HepG2 (cell line): ENCODE measurements around the gene FAM181A. TPM values are rescaled to one million over a fixed set of nuclear protein-coding genes. Genes with fewer than 3 reads are reported as not detected.

Experiments used
- ATAC-seq: fragments of 200-7000 bp; cut with Tn5 transposase; 3 replicates; pipeline ENCODE4 v1.9.1; 2020; ENCODE audit warnings: mild to moderate bottlenecking, moderate library complexity
- BruUV-seq: library from RNA; stranded (reverse); fragments of 400-500 nt; replicated peaks from 2 replicates; lab custom pipeline; 2021; lab: Mats Ljungman, UMichigan
- CTCF ChIA-PET: fragments of 300-600 bp; formaldehyde crosslinking; extraction: SDS; loops from one replicate; lab custom pipeline; 2021; ENCODE audit warnings: low total read pairs, inconsistent platforms, low intra/inter-chr PET ratio; lab: Yijun Ruan, JAX
- POLR2A ChIA-PET: fragments of 350-600 bp; sonication (Branson Sonifier 250); formaldehyde crosslinking; loops from one replicate; lab custom pipeline; 2020; ENCODE audit warnings: antibody characterized with exemption, inconsistent platforms; lab: Yijun Ruan, JAX
- DNase-seq: peaks from one replicate; pipeline ENCODE4 v3.0.0-alpha.2; 2015; ENCODE audit warnings: low spot score
- FAIRE-seq: peaks from 3 replicates; lab custom pipeline; 2011; peaks lifted over from hg19 to GRCh38; lab: Jason Lieb, UNC
- H2AFZ ChIP-seq: one replicate; pipeline ENCODE4 v1.6.1; 2011; ENCODE audit warnings: low read length, inconsistent platforms
- H3K27ac ChIP-seq: fragments of 300-600 bp; 3 replicates; pipeline ENCODE4 v1.8.0; 2011; ENCODE audit warnings: mixed run types, mild to moderate bottlenecking, mixed read lengths, low read length, inconsistent platforms; ENCODE audit not compliant: insufficient read depth; ENCODE audit errors: extremely low read length
- H3K27me3 ChIP-seq, 2 experiments: fragments of 200-600 bp in 1 of 2; 2 replicates in 1 of 2; 3 replicates in 1 of 2; pipeline versions ENCODE4 v1.6.0 to v1.8.0; 2011; ENCODE audit warnings: low read length in 2 of 2, mild to moderate bottlenecking in 2 of 2, moderate library complexity in 2 of 2, inconsistent platforms in 1 of 2; ENCODE audit not compliant: insufficient read depth in 2 of 2, control insufficient read depth in 1 of 2
- H3K36me3 ChIP-seq, 2 experiments: fragments of 200-600 bp in 1 of 2; replicated peaks in 1 of 2; 2 replicates in 1 of 2; 3 replicates in 1 of 2; pipeline versions ENCODE4 v1.5.1 to v1.8.0; 2011; ENCODE audit warnings: low read length in 2 of 2, inconsistent platforms in 1 of 2; ENCODE audit not compliant: insufficient read depth in 2 of 2, control insufficient read depth in 1 of 2
- H3K4me1 ChIP-seq: 2 replicates; pipeline ENCODE4 v1.5.1; 2012; ENCODE audit warnings: low read length, inconsistent platforms; ENCODE audit not compliant: insufficient read depth
- H3K4me2 ChIP-seq: 2 replicates; pipeline ENCODE4 v1.6.0; 2011; ENCODE audit warnings: low read depth, low read length, inconsistent platforms
- H3K4me3 ChIP-seq, 3 experiments: fragments of 200-600 bp in 1 of 3; sonication (generic), shearing (Covaris generic) in 1 of 3; replicated peaks in 1 of 3; 2 replicates each; pipeline ENCODE4 v1.5.1; 2011 to 2016; ENCODE audit warnings: low read length in 3 of 3, inconsistent platforms in 2 of 3, low read depth in 2 of 3, mild to moderate bottlenecking in 2 of 3, control low read depth in 1 of 3, mixed read lengths in 1 of 3; ENCODE audit not compliant: insufficient read depth in 1 of 3
- H3K79me2 ChIP-seq: one replicate; pipeline ENCODE4 v1.6.1; 2011; ENCODE audit warnings: low read length, inconsistent platforms; ENCODE audit not compliant: insufficient read depth
- H3K9ac ChIP-seq: 2 replicates; pipeline ENCODE4 v1.6.0; 2011; ENCODE audit warnings: mild to moderate bottlenecking, low read depth, low read length, inconsistent platforms; ENCODE audit not compliant: insufficient read depth
- H3K9me3 ChIP-seq: 2 replicates; pipeline ENCODE4 v1.5.1; 2012; ENCODE audit warnings: mild to moderate bottlenecking, low read length
- H4K20me1 ChIP-seq: 2 replicates; pipeline ENCODE4 v1.6.0; 2011; ENCODE audit warnings: inconsistent platforms, mild to moderate bottlenecking, low read length, moderate library complexity; ENCODE audit not compliant: insufficient read depth
- BORCS8-MEF2B ChIP-seq: sonication (generic); formaldehyde crosslinking; IDR thresholded peaks from 2 replicates; pipeline ENCODE4 v1.8.0; 2022; ENCODE audit warnings: mild to moderate bottlenecking, missing genetic modification reagents
- ISL2 ChIP-seq: sonication (generic); formaldehyde crosslinking; IDR thresholded peaks from 2 replicates; pipeline ENCODE4 v1.5.0; 2020; ENCODE audit warnings: missing genetic modification reagents
- MED8 ChIP-seq: sonication (generic); formaldehyde crosslinking; IDR thresholded peaks from 2 replicates; pipeline ENCODE4 v1.8.1; 2023; ENCODE audit warnings: mild to moderate bottlenecking, missing genetic modification reagents; ENCODE audit not compliant: insufficient replicate concordance
- NCOR1 ChIP-seq: fragments of 200-600 bp; sonication (generic); IDR thresholded peaks from 2 replicates; pipeline ENCODE4 v1.7.0; 2017; ENCODE audit warnings: antibody characterized with exemption, low read length, borderline replicate concordance
- PHF8 ChIP-seq: sonication (generic); formaldehyde crosslinking; IDR thresholded peaks from 2 replicates; pipeline ENCODE4 v1.5.0; 2020; ENCODE audit warnings: missing genetic modification reagents
- RFX1 ChIP-seq: fragments of 450-650 bp; IDR thresholded peaks from 2 replicates; pipeline ENCODE4 v1.6.1; 2017
- TBL1XR1 ChIP-seq: fragments of 150-350 bp; IDR thresholded peaks from 2 replicates; pipeline ENCODE4 v1.6.1; 2014; ENCODE audit warnings: borderline replicate concordance, low read length; ENCODE audit not compliant: partially characterized antibody
- U2AF1 ChIP-seq: fragments of 200-400 bp; formaldehyde crosslinking; optimal IDR thresholded peaks from 2 replicates; pipeline ENCODE3; 2017; ENCODE audit warnings: mild to moderate bottlenecking, low read depth, low read length
- ZNF615 ChIP-seq: sonication (generic); formaldehyde crosslinking; IDR thresholded peaks from 2 replicates; pipeline ENCODE4 v1.5.0; 2020; ENCODE audit warnings: mild to moderate bottlenecking, missing genetic modification reagents, borderline replicate concordance
- ZNF883 ChIP-seq: sonication (generic); formaldehyde crosslinking; IDR thresholded peaks from 2 replicates; pipeline ENCODE4 v1.5.1; 2020; ENCODE audit warnings: mild to moderate bottlenecking, missing genetic modification reagents; ENCODE audit errors: not compliant biosample characterization
- WGBS: methylation state at CpG from one replicate; pipeline ENCODE4 v1.1.6; 2017; ENCODE audit warnings: low lambda C conversion rate; 5-methylcytosine and 5-hydroxymethylcytosine counted together
- in situ Hi-C: cut with HindIII; loops from 2 replicates; pipeline ENCODE4 v1.10.0; 2017; ENCODE audit warnings: low pct_unique_long_range_greater_than_20kb; ENCODE audit not compliant: extremely low pct_ligation_motif_present
- intact Hi-C: fragments of 100-400 bp; cut with micrococcal nuclease; formaldehyde crosslinking; loops from one replicate; pipeline ENCODE4 v1.10.0; 2022; ENCODE audit not compliant: unreplicated experiment
- polyA plus RNA-seq, 8 experiments: library from polyadenylated mRNA; depleted of rRNA in 3 of 8; stranded (reverse) in 7 of 8; unstranded in 1 of 8; fragments of >200 nt; fragmentation: Illumina TruSeq in 4 of 8; extraction: Trizol in 4 of 8; gene quantifications; 2 replicates each; pipeline versions ENCODE4 v1.2.1 to v1.2.3, GENCODE V29; 2011 to 2016; ENCODE audit warnings: low read depth in 4 of 8, missing spikeins in 1 of 8, mixed read lengths in 1 of 8; ENCODE audit not compliant: insufficient read depth in 1 of 8
- total RNA-seq, 5 experiments: library from RNA; depleted of rRNA; stranded (reverse); fragments of >200 nt; fragmentation: Illumina TruSeq; extraction: Trizol; gene quantifications; 2 replicates each; pipeline ENCODE4 v1.2.3, GENCODE V29; 2016; ENCODE audit warnings: low read depth in 1 of 5
- TF ChIP-seq, protein P1 (sequence below): sonication (generic); formaldehyde crosslinking; conservative IDR thresholded peaks from 2 replicates; pipeline ENCODE4 v1.4.0; 2020; ENCODE audit warnings: missing genetic modification reagents
- TF ChIP-seq, protein P2 (sequence below): sonication (generic); formaldehyde crosslinking; IDR thresholded peaks from 2 replicates; pipeline ENCODE4 v1.4.0; 2020; ENCODE audit warnings: mild to moderate bottlenecking, missing genetic modification reagents
- TF ChIP-seq, protein P3 (sequence below): sonication (generic); formaldehyde crosslinking; IDR thresholded peaks from 2 replicates; pipeline ENCODE4 v1.8.0; 2023; ENCODE audit warnings: mild to moderate bottlenecking, missing genetic modification reagents

The FAM181A gene
- total and polyA plus RNA-seq, 2 of the 13 experiments (the other 11 are each of a cell fraction or from before 2014, with no cell fraction given) = 1.1 to 1.5 TPM

DNA sequence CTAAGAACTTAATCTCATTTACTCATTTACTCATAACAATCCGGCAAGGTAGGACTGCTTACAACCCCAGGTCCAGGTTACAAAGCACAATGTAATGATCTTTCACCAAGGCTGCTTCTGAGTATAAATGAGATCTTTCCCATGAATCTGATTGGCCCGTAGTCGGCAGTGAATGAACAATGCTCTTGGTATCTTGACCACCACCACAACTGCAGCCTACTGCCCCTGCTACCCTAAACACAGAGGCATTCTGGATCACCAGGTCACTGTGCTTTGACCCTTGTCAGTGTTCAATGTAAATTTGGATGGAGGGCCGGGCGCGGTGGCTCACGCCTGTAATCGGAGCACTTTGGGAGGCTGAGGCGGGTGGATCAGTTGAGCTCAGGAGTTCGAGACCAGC is 15.9 kb downstream of the FAM181A start:
- Histone ChIP-seq H3K9me3 (no peaks in the 10 kb centered on the region), H3K9ac (no peak overlapping the region), H2AFZ (no peak overlapping the region), H4K20me1 (no peaks in the 10 kb centered on the region), H3K4me3 (no peak overlapping the region), H3K4me2 (no peak overlapping the region), H3K27ac (no peak overlapping the region), H3K79me2 (no peaks in the 10 kb centered on the region), H3K4me1 (peaks cover 55% of the 10 kb centered on the region), H3K27me3 (no peaks in the 10 kb centered on the region; a peak in 2 of 5 replicates), H3K36me3 (no peaks in the 10 kb centered on the region)
- WGBS = 79% methylated on average over 10 of the region's 10 CpGs
- ATAC-seq (no peak), FAIRE-seq (no peak), DNase-seq (no peak)
- in situ Hi-C loops (loop anchor here (5.0 kb wide), 2 partner anchors 59 to 194 kb away; no protein-coding TSS in a partner anchor), intact Hi-C loops (no loop called here)
- TF ChIP-seq PHF8 (CRISPR knock-in tag) (no peak), BORCS8-MEF2B (CRISPR knock-in tag) (no peak), NCOR1 (no peak), ZNF615 (CRISPR knock-in tag) (no peak), TBL1XR1 (no peak), RFX1 (no peak), ISL2 (CRISPR knock-in tag) (no peak), MED8 (no peak), ZNF883 (CRISPR knock-in tag) (no peak), U2AF1 (no peak)
- TF ChIP-seq, protein P1, sequence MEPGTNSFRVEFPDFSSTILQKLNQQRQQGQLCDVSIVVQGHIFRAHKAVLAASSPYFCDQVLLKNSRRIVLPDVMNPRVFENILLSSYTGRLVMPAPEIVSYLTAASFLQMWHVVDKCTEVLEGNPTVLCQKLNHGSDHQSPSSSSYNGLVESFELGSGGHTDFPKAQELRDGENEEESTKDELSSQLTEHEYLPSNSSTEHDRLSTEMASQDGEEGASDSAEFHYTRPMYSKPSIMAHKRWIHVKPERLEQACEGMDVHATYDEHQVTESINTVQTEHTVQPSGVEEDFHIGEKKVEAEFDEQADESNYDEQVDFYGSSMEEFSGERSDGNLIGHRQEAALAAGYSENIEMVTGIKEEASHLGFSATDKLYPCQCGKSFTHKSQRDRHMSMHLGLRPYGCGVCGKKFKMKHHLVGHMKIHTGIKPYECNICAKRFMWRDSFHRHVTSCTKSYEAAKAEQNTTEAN (CRISPR knock-in tag) = no peak
- TF ChIP-seq, protein P2, sequence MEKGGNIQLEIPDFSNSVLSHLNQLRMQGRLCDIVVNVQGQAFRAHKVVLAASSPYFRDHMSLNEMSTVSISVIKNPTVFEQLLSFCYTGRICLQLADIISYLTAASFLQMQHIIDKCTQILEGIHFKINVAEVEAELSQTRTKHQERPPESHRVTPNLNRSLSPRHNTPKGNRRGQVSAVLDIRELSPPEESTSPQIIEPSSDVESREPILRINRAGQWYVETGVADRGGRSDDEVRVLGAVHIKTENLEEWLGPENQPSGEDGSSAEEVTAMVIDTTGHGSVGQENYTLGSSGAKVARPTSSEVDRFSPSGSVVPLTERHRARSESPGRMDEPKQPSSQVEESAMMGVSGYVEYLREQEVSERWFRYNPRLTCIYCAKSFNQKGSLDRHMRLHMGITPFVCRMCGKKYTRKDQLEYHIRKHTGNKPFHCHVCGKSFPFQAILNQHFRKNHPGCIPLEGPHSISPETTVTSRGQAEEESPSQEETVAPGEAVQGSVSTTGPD (CRISPR knock-in tag) = no peak
- TF ChIP-seq, protein P3, sequence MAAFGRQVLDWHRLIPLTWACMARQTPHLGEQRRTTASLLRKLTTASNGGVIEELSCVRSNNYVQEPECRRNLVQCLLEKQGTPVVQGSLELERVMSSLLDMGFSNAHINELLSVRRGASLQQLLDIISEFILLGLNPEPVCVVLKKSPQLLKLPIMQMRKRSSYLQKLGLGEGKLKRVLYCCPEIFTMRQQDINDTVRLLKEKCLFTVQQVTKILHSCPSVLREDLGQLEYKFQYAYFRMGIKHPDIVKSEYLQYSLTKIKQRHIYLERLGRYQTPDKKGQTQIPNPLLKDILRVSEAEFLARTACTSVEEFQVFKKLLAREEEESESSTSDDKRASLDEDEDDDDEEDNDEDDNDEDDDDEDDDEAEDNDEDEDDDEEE = no peak
- ChIA-PET CTCF (interaction anchor here (2.6 kb wide), 1 partner anchor 28 kb away, joined by 15 read pairs; no protein-coding TSS in a partner anchor), POLR2A (interaction anchor here (0.6 to 3.9 kb wide), 5 partner anchors 10 to 54 kb away, joined by 4 to 16 read pairs (median 11); partner anchors contain the start of gene CCDC197)
- no TSS peak for BruUV-seq
